ENCODE data around the gene CDKN1B.

Gene CDKN1B

GRCh38 chr12:12731178-12731577 is 14.0 kb downstream of the CDKN1B start:
- DNase-seq (ENCODE audit: low read depth, low spot score): no peak
- ChIA-PET POLR2A (no interaction called here), CTCF (interaction anchor here (1.1 to 1.3 kb wide), 2 partner anchors 15 to 168 kb away, joined by 3 to 5 read pairs; partner anchors contain the start of gene DUSP16)
- no peak for TF ChIP-seq CTCF (IDR thresholded peaks at IDR 0.05; ENCODE audit: insufficient read depth, low read length, missing control alignments)
- no peak overlapping the region for H3K4me3 ChIP-seq (ENCODE audit: low read depth, low read length)

GRCh38 chr12:12731785-12732184 is 14.6 kb downstream of the CDKN1B start:
- ChIA-PET CTCF (interaction anchor here (1.0 to 1.3 kb wide), 3 partner anchors 9 to 168 kb away, joined by 3 to 5 read pairs (median 4); partner anchors contain the start of gene DUSP16), POLR2A (no interaction called here)
- H3K4me3 ChIP-seq (ENCODE audit: low read depth, low read length): no peak overlapping the region
- DNase-seq (ENCODE audit: low read depth, low spot score): no peak
- TF ChIP-seq CTCF (IDR thresholded peaks at IDR 0.05; ENCODE audit: insufficient read depth, low read length, missing control alignments): no peak

- ChIA-PET POLR2A (no interaction called here), CTCF (interaction anchor here (1.1 kb wide), 1 partner anchor 8 kb away, joined by 3 read pairs; no protein-coding TSS in a partner anchor)
- no peak for DNase-seq (ENCODE audit: low read depth, low spot score)
- TF ChIP-seq CTCF (IDR thresholded peaks at IDR 0.05; ENCODE audit: insufficient read depth, low read length, missing control alignments): no peak
- no peak overlapping the region for H3K4me3 ChIP-seq (ENCODE audit: low read depth, low read length)
Observed at GRCh38 chr12:12733118-12733517, 15.9 kb downstream of the CDKN1B start.

GRCh38 chr12:12734054-12734453 is 16.9 kb downstream of the CDKN1B start:
- H3K4me3 ChIP-seq (ENCODE audit: low read depth, low read length): no peak overlapping the region
- TF ChIP-seq CTCF (IDR thresholded peaks at IDR 0.05; ENCODE audit: insufficient read depth, low read length, missing control alignments): no peak
- CTCF ChIA-PET: interaction anchor here (1.3 to 6.1 kb wide), 5 partner anchors 7 to 54 kb away, joined by 4 to 50 read pairs (median 39); partner anchors contain the start of gene CDKN1B
- no peak for DNase-seq (ENCODE audit: low read depth, low spot score)
- POLR2A ChIA-PET: interaction anchor here (1.6 kb wide), 1 partner anchor 9 kb away, joined by 5 read pairs; no protein-coding TSS in a partner anchor

- TF ChIP-seq CTCF (IDR thresholded peaks at IDR 0.05; ENCODE audit: insufficient read depth, low read length, missing control alignments): no peak
- DNase-seq (ENCODE audit: low read depth, low spot score): no peak
- peak overlapping the region; percentile 31 for H3K4me3 ChIP-seq (ENCODE audit: low read depth, low read length)
- ChIA-PET CTCF (interaction anchor here (0.9 to 6.1 kb wide), 8 partner anchors 8 to 250 kb away, joined by 3 to 50 read pairs (median 16); partner anchors contain the start of gene CDKN1B), POLR2A (interaction anchor here (1.6 kb wide), 1 partner anchor 9 kb away, joined by 5 read pairs; no protein-coding TSS in a partner anchor)
Observed at GRCh38 chr12:12734561-12735071, 17.4 kb downstream of the CDKN1B start.

GRCh38 chr12:12735301-12735700 is 18.1 kb downstream of the CDKN1B start:
- POLR2A ChIA-PET: interaction anchor here (1.6 kb wide), 1 partner anchor 10 kb away, joined by 5 read pairs; no protein-coding TSS in a partner anchor
- TF ChIP-seq CTCF (IDR thresholded peaks at IDR 0.05; ENCODE audit: insufficient read depth, low read length, missing control alignments): no peak
- DNase-seq (ENCODE audit: low read depth, low spot score): no peak
- H3K4me3 ChIP-seq (ENCODE audit: low read depth, low read length): peak overlapping the region; percentile 31
- CTCF ChIA-PET: interaction anchor here (0.9 to 6.1 kb wide), 9 partner anchors 9 to 249 kb away, joined by 3 to 50 read pairs (median 18); partner anchors contain the start of gene CDKN1B
